Activated T-cell treated with anti-CD3 and anti-CD28 coated beads for 24 hours (primary cell): ENCODE measurements around the gene CAB39L.

Experiments used
- DNase-seq: peaks from one replicate; pipeline ENCODE4 v3.0.0-alpha.2; 2020; ENCODE audit warnings: low read depth

The CAB39L gene

GRCh38 chr13:49441846-49442245 is 2.0 kb downstream of the CAB39L start:
- DNase-seq: no peak

GRCh38 chr13:49441312-49441711 is 2.6 kb downstream of the CAB39L start:
- no peak for DNase-seq

DNA sequence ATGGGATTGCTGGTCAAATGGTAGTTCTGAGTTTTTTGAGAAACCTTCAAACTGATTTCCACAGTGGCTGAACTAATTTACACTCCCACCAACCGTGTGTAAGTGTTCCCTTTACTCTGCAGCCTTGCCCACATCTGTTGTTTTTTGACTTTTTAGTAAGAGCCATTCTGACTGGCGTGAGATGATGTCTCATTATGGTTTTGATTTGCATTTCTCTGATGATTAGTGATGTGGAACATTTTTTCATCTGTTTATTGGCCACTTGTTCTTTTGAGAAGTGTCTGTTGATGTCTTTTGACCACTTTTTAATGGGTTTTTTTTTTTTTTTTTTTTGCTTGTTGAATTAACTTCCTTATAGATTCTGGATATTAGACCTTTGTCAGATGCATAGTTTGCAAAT is 4.3 kb downstream of the CAB39L start:
- DNase-seq: no peak

DNA sequence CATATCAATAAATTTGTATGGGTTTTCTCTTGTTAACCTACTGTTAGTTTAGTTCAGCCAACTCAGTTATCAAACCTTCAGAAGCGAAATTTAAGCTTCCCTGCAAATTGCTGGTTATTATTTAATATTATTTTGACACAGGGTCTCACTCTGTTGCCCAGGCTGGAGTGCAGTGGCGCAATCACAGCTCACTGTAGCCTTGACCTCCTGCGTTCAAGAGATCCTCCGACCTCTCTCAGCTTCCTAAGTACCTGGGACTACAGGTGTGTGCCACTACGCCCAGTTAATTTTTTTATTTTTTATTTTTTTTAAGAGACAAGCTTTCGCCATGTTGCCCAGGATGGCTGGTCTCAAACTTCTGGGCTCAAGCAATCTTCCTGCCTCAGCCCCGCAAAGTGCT is 6.2 kb downstream of the CAB39L start:
- no peak for DNase-seq

GRCh38 chr13:49436890-49437289 is 7.0 kb downstream of the CAB39L start:
- DNase-seq: no peak

DNA sequence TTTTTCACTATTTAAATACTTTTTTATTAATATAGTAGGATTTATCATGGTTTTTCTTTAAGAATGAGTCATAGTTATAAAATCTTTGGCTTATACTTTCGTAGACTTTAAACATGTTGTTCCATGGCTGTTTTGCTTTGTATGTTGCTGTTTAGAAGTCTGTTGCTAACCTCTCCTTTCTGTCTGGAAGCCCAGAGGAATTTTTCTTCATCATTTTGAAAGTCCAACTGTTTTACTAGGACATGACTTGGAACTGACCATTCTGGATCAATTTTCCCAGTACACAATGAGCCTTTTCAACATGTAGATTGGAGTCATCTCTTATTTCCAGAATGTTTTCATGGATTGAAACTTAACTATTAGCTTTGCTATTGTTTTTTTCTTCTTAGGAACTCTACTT is 7.9 kb downstream of the CAB39L start:
- DNase-seq: no peak

DNA sequence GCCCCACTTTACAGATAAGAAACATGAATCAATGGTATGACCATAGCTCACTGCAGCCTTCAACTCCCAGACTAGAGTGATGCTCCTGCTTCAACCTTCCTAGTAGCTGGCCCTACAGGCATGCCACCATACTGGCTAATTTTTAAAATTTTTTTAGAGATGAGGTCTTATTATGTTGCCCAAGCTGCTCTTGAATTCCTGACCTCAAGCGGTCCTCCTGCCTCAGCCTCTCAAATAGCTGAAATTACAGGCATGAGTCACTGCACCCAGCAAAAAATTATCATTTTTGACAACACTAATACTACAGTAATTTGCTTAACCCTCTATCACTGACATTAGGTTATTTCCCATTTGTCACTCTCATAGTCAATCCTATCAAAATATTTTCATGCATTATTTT is 14.7 kb downstream of the CAB39L start:
- no peak for DNase-seq

DNA sequence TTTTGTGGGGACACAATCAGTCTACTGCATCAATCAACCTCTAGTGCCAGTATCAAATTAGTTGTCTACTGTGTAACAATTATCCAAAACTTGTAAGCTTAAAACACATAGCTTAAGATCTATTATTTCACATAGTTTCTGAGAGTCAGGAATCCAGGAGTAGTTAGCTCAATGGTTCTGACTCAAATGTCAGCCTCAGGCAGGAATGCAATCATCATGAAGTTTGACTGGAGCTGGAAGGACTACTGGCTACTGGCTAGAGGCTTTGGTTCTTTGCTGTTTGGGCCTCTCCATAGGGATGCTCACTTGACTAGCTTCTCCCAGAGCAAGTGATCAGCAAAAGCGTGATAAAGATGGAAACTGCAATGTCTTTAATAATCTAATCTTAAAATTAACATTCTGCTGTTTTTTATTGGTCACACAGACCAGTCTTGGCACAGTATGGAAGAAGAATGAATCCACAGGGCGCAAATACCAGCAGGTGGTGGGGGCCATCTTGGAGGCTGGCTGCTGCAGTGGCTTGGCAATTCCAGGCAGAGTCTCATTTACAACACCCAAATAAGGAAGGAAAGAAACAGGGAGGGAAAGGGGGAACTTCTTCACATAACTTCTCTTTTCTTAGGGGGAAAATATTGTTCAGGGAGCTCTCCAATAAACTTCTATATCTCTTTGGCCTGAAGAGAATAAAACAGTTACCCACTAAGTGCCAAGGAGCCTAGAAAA is 15.7 kb downstream of the CAB39L start:
- no peak for DNase-seq

GRCh38 chr13:49424011-49424560 is 19.8 kb downstream of the CAB39L start:
- DNase-seq: no peak

DNA sequence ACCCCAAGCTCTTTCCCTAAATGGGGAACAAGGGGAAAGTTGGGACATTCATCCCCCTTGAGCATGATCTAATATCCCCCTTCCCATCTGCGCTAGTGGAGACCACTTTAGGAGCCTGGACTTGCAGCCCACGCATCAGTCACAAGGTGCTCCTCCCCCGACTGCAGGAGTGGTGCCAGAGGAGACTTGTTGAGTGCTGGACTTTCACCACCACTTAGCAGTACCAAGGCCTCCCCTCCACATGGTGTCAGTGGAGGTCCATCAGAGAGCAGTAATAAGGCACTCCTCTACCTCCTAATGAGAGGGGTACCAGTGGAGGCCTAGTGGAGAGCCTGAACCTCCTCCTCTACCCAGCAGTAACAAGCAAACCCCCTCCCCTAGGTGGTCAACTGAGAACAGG is 22.5 kb downstream of the CAB39L start:
- DNase-seq: no peak

GRCh38 chr13:49419276-49419675 is 24.6 kb downstream of the CAB39L start:
- no peak for DNase-seq

GRCh38 chr13:49418206-49418605 is 25.7 kb downstream of the CAB39L start:
- no peak for DNase-seq

GRCh38 chr13:49417161-49417560 is 26.7 kb downstream of the CAB39L start:
- DNase-seq: no peak

DNA sequence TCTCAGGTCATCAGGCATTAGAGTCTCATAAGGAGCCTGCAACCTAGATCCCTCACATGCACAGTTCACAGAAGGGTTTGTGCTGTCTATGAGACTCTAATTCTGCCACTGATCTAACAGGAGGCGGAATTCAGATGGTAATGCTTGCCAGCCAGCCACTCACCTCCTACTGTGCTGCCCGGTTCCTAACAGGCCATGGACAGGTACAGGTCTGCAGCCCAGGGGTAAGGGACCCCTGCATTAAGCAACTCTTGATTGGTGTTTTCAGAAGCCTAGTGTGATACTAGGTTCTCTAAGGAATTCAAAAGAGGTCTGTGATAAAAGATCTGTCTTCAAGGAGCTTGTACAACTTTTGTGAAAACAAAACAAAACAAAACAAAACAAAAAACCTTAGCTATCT is 31.1 kb downstream of the CAB39L start:
- no peak for DNase-seq

GRCh38 chr13:49411353-49411752 is 32.5 kb downstream of the CAB39L start:
- DNase-seq: no peak

DNA sequence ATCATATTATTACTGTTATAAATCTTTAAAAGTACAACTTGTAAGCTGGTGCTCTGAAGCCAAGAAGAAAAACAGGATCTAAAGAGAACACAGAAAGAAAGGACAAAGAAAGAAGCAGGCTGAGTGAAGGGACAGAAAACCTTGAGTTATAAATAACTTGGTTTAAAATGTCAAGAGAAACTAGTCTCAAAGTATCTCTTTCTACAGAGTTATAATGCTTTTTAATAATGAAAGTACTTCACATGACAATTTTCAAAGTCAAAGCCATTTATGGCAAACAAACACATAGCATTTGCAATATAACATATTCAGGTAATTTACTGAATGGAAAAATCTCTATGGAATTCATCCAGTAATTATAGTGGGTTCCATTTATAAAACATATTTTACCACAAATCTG is 33.4 kb downstream of the CAB39L start:
- no peak for DNase-seq

- DNase-seq: no peak
Measured at GRCh38 chr13:49410006-49410405, 33.9 kb downstream of the CAB39L start.

DNA sequence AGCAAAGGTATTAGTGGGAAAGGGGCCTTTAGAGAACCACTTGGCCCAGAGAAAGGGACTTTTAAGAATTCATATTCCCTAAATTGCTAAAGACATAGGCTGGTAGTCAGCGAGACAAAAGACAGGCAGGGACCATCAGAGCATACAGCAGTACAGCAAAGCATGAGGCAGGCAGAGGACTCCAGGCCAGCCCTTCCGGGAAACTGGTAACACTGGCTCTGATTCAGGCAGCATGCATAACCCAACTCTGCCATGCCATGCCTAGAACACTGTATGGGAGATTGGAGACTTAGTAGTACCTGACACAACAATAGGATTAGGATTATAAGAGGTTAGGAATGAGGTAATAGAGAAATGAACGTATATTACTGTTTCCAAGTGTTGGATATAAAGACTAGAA is 34.9 kb downstream of the CAB39L start:
- no peak for DNase-seq

- no peak for DNase-seq
Measured at GRCh38 chr13:49407936-49408335, 35.9 kb downstream of the CAB39L start.

- DNase-seq: no peak
Measured at GRCh38 chr13:49407068-49407467, 36.8 kb downstream of the CAB39L start.

DNA sequence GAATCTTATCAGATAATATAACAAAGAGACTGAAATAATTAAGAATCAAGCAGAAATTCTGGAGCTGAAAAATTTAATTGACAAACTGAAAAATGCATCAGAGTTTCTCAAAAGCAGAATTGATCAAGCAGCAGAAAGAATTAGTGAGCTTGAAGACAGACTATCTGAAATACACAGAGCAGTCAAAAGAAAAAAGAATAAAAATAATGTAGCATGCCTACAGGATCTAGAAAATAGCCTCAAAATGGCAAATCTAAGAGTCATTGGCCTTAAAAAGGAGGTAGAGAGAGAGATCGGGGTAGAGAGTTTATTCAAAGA is 39.2 kb downstream of the CAB39L start:
- DNase-seq: no peak

DNA sequence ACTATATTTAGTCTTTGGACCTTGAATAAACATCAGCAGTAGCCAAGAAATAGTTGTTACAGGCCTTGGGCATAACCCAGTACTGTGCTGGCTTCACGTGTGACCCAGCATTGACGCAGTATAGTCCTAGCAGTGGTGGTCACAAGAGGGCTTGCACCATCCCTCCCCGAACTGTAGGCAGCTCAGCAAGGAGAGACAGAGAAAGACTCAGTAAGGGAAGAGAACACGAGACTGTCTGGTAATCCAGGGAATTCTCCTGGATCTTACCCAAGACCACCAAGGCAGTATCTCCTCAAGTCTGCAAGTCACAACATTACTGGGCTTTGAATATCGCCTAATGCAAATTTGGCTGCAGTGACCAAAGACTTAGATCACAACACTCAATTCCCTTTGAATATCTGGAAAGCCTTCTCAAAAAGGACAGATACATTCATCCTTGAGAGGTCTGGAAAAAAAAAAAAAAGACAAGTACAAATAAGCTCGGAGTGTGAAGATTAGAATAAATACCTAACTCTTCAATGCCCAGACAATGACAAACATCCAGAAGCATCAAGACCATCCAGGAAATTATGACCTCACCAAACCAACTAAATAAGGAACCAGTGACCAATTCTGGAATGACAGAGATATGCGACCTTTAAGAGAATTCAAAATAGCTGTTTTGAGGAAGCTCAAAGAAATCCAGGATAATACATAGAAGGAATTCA is 39.7 kb downstream of the CAB39L start:
- no peak for DNase-seq

- no peak for DNase-seq
Measured at GRCh38 chr13:49400755-49401659, 42.9 kb downstream of the CAB39L start.
